Measurements from ENCODE around the gene KCNQ4.

- TF ChIP-seq CTCF (IDR thresholded peaks at IDR 0.05), result no peak
- TF ChIP-seq POLR2AphosphoS5 (IDR thresholded peaks at IDR 0.05), result no peak
- no peak for TF ChIP-seq POLR2A (IDR thresholded peaks at IDR 0.05)
Observed at GRCh38 chr1:40773748-40774265, 9.8 kb upstream of the KCNQ4 start.
